Panc1 (cell line): ENCODE results near the gene TTC21B. TPM values are rescaled to one million over a fixed set of nuclear protein-coding genes. Genes with fewer than 3 reads are reported as not detected.

Source experiments
- ATAC-seq: fragments of 200-7000 bp; cut with Tn5 transposase; 2 replicates; pipeline ENCODE4 v1.9.1; 2020; ENCODE audit warnings: mild to moderate bottlenecking, moderate library complexity
- BruUV-seq: library from RNA; stranded (reverse); fragments of 400-500 nt; replicated peaks from 2 replicates; lab custom pipeline; 2021; lab: Mats Ljungman, UMichigan
- CTCF ChIA-PET: fragments of 300-600 bp; sonication (Branson Sonifier 250); formaldehyde crosslinking; loops from one replicate; lab custom pipeline; 2022; ENCODE audit warnings: antibody characterized with exemption; lab: Charles Lee
- POLR2A ChIA-PET: fragments of 300-600 bp; sonication (Branson Sonifier 250); formaldehyde crosslinking; loops from one replicate; lab custom pipeline; 2022; ENCODE audit warnings: antibody characterized with exemption; lab: Charles Lee
- DNase-seq: peaks from one replicate; pipeline ENCODE4 v3.0.0-alpha.2; 2010; ENCODE audit warnings: low read depth, low spot score
- H3K27ac ChIP-seq: 2 replicates; pipeline ENCODE4 v1.5.1; 2011; ENCODE audit warnings: mild to moderate bottlenecking, low read length, inconsistent platforms
- H3K27me3 ChIP-seq: fragments of 200-500 bp; sonication (Bioruptor generic); 2 replicates; pipeline ENCODE4 v1.6.0; 2014; ENCODE audit warnings: low read length, inconsistent platforms; ENCODE audit not compliant: control insufficient read depth, insufficient read depth
- H3K36me3 ChIP-seq: fragments of 200-500 bp; sonication (Bioruptor generic); 2 replicates; pipeline ENCODE4 v1.5.1; 2014; ENCODE audit warnings: inconsistent platforms, mild to moderate bottlenecking, low read length, moderate library complexity; ENCODE audit not compliant: control insufficient read depth, insufficient read depth
- H3K4me1 ChIP-seq: 2 replicates; pipeline ENCODE4 v1.5.1; 2011; ENCODE audit warnings: inconsistent platforms, mild to moderate bottlenecking, low read length, moderate library complexity; ENCODE audit not compliant: control insufficient read depth, insufficient read depth
- H3K4me3 ChIP-seq, 2 experiments: 2 replicates each; pipeline ENCODE4 v1.5.1; 2011 to 2012; ENCODE audit warnings: low read depth in 2 of 2, low read length in 2 of 2, mild to moderate bottlenecking in 2 of 2, inconsistent platforms in 1 of 2, moderate library complexity in 1 of 2
- H3K9me3 ChIP-seq: fragments of 200-500 bp; sonication (Bioruptor generic); 2 replicates; pipeline ENCODE4 v1.5.1; 2014; ENCODE audit warnings: low read depth, mild to moderate bottlenecking, inconsistent platforms, low read length, moderate library complexity; ENCODE audit not compliant: control insufficient read depth, insufficient read depth
- CTCF ChIP-seq: fragments of 450-650 bp; IDR thresholded peaks from 2 replicates; pipeline ENCODE4 v1.5.1; 2017; ENCODE audit warnings: mild to moderate bottlenecking
- POLR2AphosphoS5 ChIP-seq: IDR thresholded peaks from 2 replicates; pipeline ENCODE4 v1.6.1; 2012; ENCODE audit warnings: mild to moderate bottlenecking, low read depth, low read length, moderate library complexity
- REST ChIP-seq, 2 experiments: IDR thresholded peaks; 2 replicates each; pipeline ENCODE4 v1.6.1; 2011 to 2012; ENCODE audit warnings: low read depth in 2 of 2, control low read depth in 1 of 2, low read length in 1 of 2, mild to moderate bottlenecking in 1 of 2, moderate library complexity in 1 of 2; ENCODE audit not compliant: insufficient read depth in 1 of 2
- SIN3A ChIP-seq: IDR thresholded peaks from 2 replicates; pipeline ENCODE4 v1.6.1; 2012; ENCODE audit warnings: low read depth, mild to moderate bottlenecking, low read length, moderate library complexity, borderline replicate concordance; ENCODE audit not compliant: insufficient read depth
- TCF7L2 ChIP-seq: IDR thresholded peaks from 2 replicates; pipeline ENCODE4 v1.6.1; 2011; ENCODE audit warnings: mild to moderate bottlenecking, low read depth, low read length, inconsistent platforms
- in situ Hi-C: cut with HindIII; loops from 2 replicates; pipeline ENCODE4 v1.10.0; 2016; ENCODE audit warnings: low sequenced_read_pairs, low pct_unique_long_range_greater_than_20kb
- intact Hi-C: fragments of 100-400 bp; cut with micrococcal nuclease; formaldehyde crosslinking; loops from one replicate; pipeline ENCODE4 v1.10.0; 2022; ENCODE audit not compliant: unreplicated experiment
- total RNA-seq: library from RNA; stranded (reverse); gene quantifications from one replicate; pipeline ENCODE4 v1.2.1, GENCODE V29; 2021; ENCODE audit not compliant: unreplicated experiment

Gene TTC21B
- total RNA-seq, 1 experiment from 2014 or later, result 12.4 TPM

DNA sequence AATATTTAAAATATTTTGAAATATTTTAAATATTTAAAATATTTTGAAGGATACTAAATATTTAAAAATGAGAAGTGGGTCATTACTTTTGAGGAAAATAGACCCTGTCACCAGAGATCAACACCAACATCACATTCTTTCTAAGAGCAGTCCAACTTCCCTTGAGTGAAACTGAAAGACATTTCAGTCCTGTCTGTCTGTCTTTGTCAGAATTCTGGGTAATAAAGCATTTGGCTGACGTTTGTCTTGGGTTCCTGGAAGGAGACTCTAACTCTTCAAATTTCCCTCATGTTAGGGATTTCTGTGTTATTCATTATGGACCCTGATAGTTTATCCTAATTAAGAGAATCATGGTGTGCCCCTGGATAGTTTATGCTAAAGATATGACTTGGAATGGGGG, 32.8 kb downstream of the TTC21B start:
- Histone ChIP-seq H3K36me3 (no peaks in the 10 kb centered on the region; the same call in 1 of the 2 replicates), H3K27me3 (no peaks in the 10 kb centered on the region), H3K4me3 (no peak overlapping the region), H3K27ac (no peak overlapping the region), H3K9me3 (no peaks in the 10 kb centered on the region), H3K4me1 (no peaks in the 10 kb centered on the region)
- ChIA-PET POLR2A (no interaction called here), CTCF (no interaction called here)
- ATAC-seq (no peak), DNase-seq (no peak)
- BruUV-seq, result no TSS peak
- in situ Hi-C loops, result no loop called here
- TF ChIP-seq CTCF (no peak), POLR2AphosphoS5 (no peak), SIN3A (no peak), TCF7L2 (no peak)
- intact Hi-C loops, result no loop called here

GRCh38 chr2:165913636-165914035, 39.9 kb downstream of the TTC21B start:
- no peak for ATAC-seq

More at GRCh38 chr2:165913636-165914035, 39.9 kb downstream of the TTC21B start:
- intact Hi-C loops, result no loop called here
- Histone ChIP-seq H3K4me1 (no peaks in the 10 kb centered on the region), H3K4me3 (no peak overlapping the region), H3K27me3 (no peaks in the 10 kb centered on the region), H3K9me3 (no peaks in the 10 kb centered on the region), H3K36me3 (peaks cover 11% of the 10 kb centered on the region), H3K27ac (no peak overlapping the region)
- ChIA-PET CTCF (no interaction called here), POLR2A (no interaction called here)
- BruUV-seq, result no TSS peak
- in situ Hi-C loops, result no loop called here
- DNase-seq, result no peak
- TF ChIP-seq TCF7L2 (no peak), SIN3A (no peak), REST (IDR thresholded peaks at IDR 0.05; ENCODE audit: insufficient read depth in 1 of 2, low read depth in 2 of 2, low read length in 1 of 2) (no peak), CTCF (no peak), POLR2AphosphoS5 (no peak)
